Ovary (tissue), 3 donors: ENCODE results near the gene FOLR1.

ENCODE experiments used
- CTCF ChIP-seq, 3 donors: fragments of 450-650 bp in 2 of 3; fragments of 200-600 bp in 1 of 3; IDR thresholded peaks; one replicate each; pipeline versions ENCODE4 v1.5.1 to v1.8.0; 2016 to 2022; ENCODE audit warnings: antibody characterized with exemption in 3 of 3, mild to moderate bottlenecking in 1 of 3
- EP300 ChIP-seq: sonication (generic); formaldehyde crosslinking; IDR thresholded peaks from one replicate; pipeline ENCODE4 v1.6.1; 2017; ENCODE audit warnings: antibody characterized with exemption
- POLR2A ChIP-seq: fragments of 450-650 bp; IDR thresholded peaks from one replicate; pipeline ENCODE4 v1.6.1; 2017; ENCODE audit warnings: antibody characterized with exemption, mild to moderate bottlenecking, moderate library complexity
- donor health status: DM: no; HTN: no; CAD: no.

- TF ChIP-seq CTCF (IDR thresholded peaks at IDR 0.05) (no peak), EP300 (no peak), POLR2A (peak; percentile 35)
Measured at GRCh38 chr11:72223615-72224563, 31.9 kb downstream of the FOLR1 start.
